SJCRH30 (cell line): ENCODE results near the gene MED13L. TPM values are rescaled to one million over a fixed set of nuclear protein-coding genes. Genes with fewer than 3 reads are reported as not detected.
"Not testable (repeated sequence)": the region's sequence is repeated elsewhere in the genome, so short reads cannot be mapped to it uniquely, and the experiment has no call there.

Experiments
- DNase-seq, 2 experiments: peaks; one replicate each; pipeline ENCODE4 v3.0.0-alpha.2; 2015 to 2020
- H3K27ac ChIP-seq: fragments of 250-450 bp; sonication (Bioruptor Pico); 2 replicates; pipeline ENCODE4 v1.5.1; 2020; ENCODE audit warnings: mild to moderate bottlenecking, moderate library complexity
- H3K27me3 ChIP-seq: fragments of 250-450 bp; sonication (Bioruptor Pico); 2 replicates; pipeline ENCODE4 v1.5.1; 2020; ENCODE audit warnings: mild to moderate bottlenecking, moderate library complexity
- H3K36me3 ChIP-seq: fragments of 250-450 bp; sonication (Bioruptor Pico); 2 replicates; pipeline ENCODE4 v1.5.1; 2020; ENCODE audit warnings: mild to moderate bottlenecking, moderate library complexity
- H3K4me1 ChIP-seq: fragments of 250-450 bp; sonication (Bioruptor Pico); 2 replicates; pipeline ENCODE4 v1.5.1; 2020; ENCODE audit warnings: mild to moderate bottlenecking, moderate library complexity
- H3K4me3 ChIP-seq: fragments of 250-450 bp; sonication (Bioruptor Pico); 2 replicates; pipeline ENCODE4 v1.5.1; 2020; ENCODE audit warnings: mild to moderate bottlenecking, moderate library complexity
- H3K9me3 ChIP-seq: fragments of 250-450 bp; sonication (Bioruptor Pico); replicated peaks from 2 replicates; pipeline ENCODE4 v1.5.1; 2020; ENCODE audit warnings: mild to moderate bottlenecking, moderate library complexity
- total RNA-seq: library from RNA; depleted of rRNA; stranded (reverse); fragments of >200 nt; shearing (Covaris generic); gene quantifications from 2 replicates; pipeline ENCODE4 v1.2.3, GENCODE V29; 2014

The MED13L gene
- total RNA-seq, 1 experiment from 2014 or later, result 62.0 TPM

GRCh38 chr12:116039081-116039480, 238.4 kb downstream of the MED13L start:
- H3K9me3 ChIP-seq, result no peaks in the 10 kb centered on the region
- no peaks in the 10 kb centered on the region for H3K27me3 ChIP-seq
- DNase-seq, result no peak
- H3K36me3 ChIP-seq, result no peaks in the 10 kb centered on the region
- H3K4me3 ChIP-seq, result no peak overlapping the region
- 0 out of 2 replicates have a peak, but pooled peaks cover 3% of the 10 kb centered on the region for H3K4me1 ChIP-seq
- no peak overlapping the region for H3K27ac ChIP-seq

- no peak for DNase-seq
- 0 out of 2 replicates have a peak, but pooled peaks cover 3% of the 10 kb centered on the region for H3K4me1 ChIP-seq
- no peak overlapping the region for H3K4me3 ChIP-seq
- H3K9me3 ChIP-seq, result no peaks in the 10 kb centered on the region
- no peaks in the 10 kb centered on the region for H3K36me3 ChIP-seq
- H3K27me3 ChIP-seq, result no peaks in the 10 kb centered on the region
- H3K27ac ChIP-seq, result no peak overlapping the region
These were observed 239.3 kb downstream of the MED13L start for GRCh38 chr12:116037941-116038837.

- H3K36me3 ChIP-seq, result no peaks in the 10 kb centered on the region
- DNase-seq, result no peak
- 0 out of 2 replicates have a peak, but pooled peaks cover 3% of the 10 kb centered on the region for H3K4me1 ChIP-seq
- no peaks in the 10 kb centered on the region for H3K27me3 ChIP-seq
- H3K27ac ChIP-seq, result no peak overlapping the region
- no peak overlapping the region for H3K4me3 ChIP-seq
- no peaks in the 10 kb centered on the region for H3K9me3 ChIP-seq
These were observed 243.7 kb downstream of the MED13L start for GRCh38 chr12:116033765-116034164.

GRCh38 chr12:116031624-116032023, 245.9 kb downstream of the MED13L start:
- H3K4me1 ChIP-seq, DNase-seq, H3K4me3 ChIP-seq, H3K27me3 ChIP-seq, H3K9me3 ChIP-seq, H3K36me3 ChIP-seq, H3K27ac ChIP-seq: not testable (repeated sequence)

- Histone ChIP-seq H3K9me3 (no peaks in the 10 kb centered on the region), H3K36me3 (no peaks in the 10 kb centered on the region), H3K4me3 (no peak overlapping the region)
These were observed 248.9 kb downstream of the MED13L start for GRCh38 chr12:116028619-116029018.

GRCh38 chr12:116027551-116027821, 250.0 kb downstream of the MED13L start:
- H3K4me1 ChIP-seq, result 0 out of 2 replicates have a peak, but pooled peaks cover 3% of the 10 kb centered on the region
- no peak for DNase-seq

More at GRCh38 chr12:116028619-116029018, 248.9 kb downstream of the MED13L start:
- DNase-seq, result no peak
- Histone ChIP-seq H3K4me1 (0 out of 2 replicates have a peak, but pooled peaks cover 3% of the 10 kb centered on the region), H3K27ac (no peak overlapping the region), H3K27me3 (no peaks in the 10 kb centered on the region)

GRCh38 chr12:116026768-116027550, 250.5 kb downstream of the MED13L start:
- 0 out of 2 replicates have a peak, but pooled peaks cover 3% of the 10 kb centered on the region for H3K4me1 ChIP-seq
- DNase-seq, result no peak
- H3K36me3 ChIP-seq, result no peaks in the 10 kb centered on the region
- no peak overlapping the region for H3K27ac ChIP-seq
- no peaks in the 10 kb centered on the region for H3K27me3 ChIP-seq
- no peak overlapping the region for H3K4me3 ChIP-seq
- no peaks in the 10 kb centered on the region for H3K9me3 ChIP-seq

More at GRCh38 chr12:116027551-116027821, 250.0 kb downstream of the MED13L start:
- Histone ChIP-seq H3K27me3 (no peaks in the 10 kb centered on the region), H3K4me3 (no peak overlapping the region), H3K9me3 (no peaks in the 10 kb centered on the region), H3K27ac (no peak overlapping the region), H3K36me3 (no peaks in the 10 kb centered on the region)

- H3K36me3 ChIP-seq, result no peaks in the 10 kb centered on the region
- H3K9me3 ChIP-seq, result no peaks in the 10 kb centered on the region
- no peak overlapping the region for H3K4me3 ChIP-seq
- 0 out of 2 replicates have a peak, but pooled peaks cover 3% of the 10 kb centered on the region for H3K4me1 ChIP-seq
- no peak overlapping the region for H3K27ac ChIP-seq
- no peaks in the 10 kb centered on the region for H3K27me3 ChIP-seq
- peak in 1 of 2 experiments; percentile 25 for DNase-seq
These were observed 251.1 kb downstream of the MED13L start for GRCh38 chr12:116026346-116026745.

- no peaks in the 10 kb centered on the region for H3K9me3 ChIP-seq
- 0 out of 2 replicates have a peak, but pooled peaks cover 3% of the 10 kb centered on the region for H3K4me1 ChIP-seq
- H3K36me3 ChIP-seq, result no peaks in the 10 kb centered on the region
- H3K27ac ChIP-seq, result no peak overlapping the region
- DNase-seq, result no peak
- H3K4me3 ChIP-seq, result no peak overlapping the region
- no peaks in the 10 kb centered on the region for H3K27me3 ChIP-seq
These were observed 252.7 kb downstream of the MED13L start for GRCh38 chr12:116024769-116025168.

- H3K9me3 ChIP-seq, result no peaks in the 10 kb centered on the region
- no peak overlapping the region for H3K4me3 ChIP-seq
- peaks cover 10% of the 10 kb centered on the region for H3K36me3 ChIP-seq
- no peak for DNase-seq
- no peaks in the 10 kb centered on the region for H3K4me1 ChIP-seq
- no peaks in the 10 kb centered on the region for H3K27me3 ChIP-seq
- H3K27ac ChIP-seq, result no peak overlapping the region
These were observed 258.1 kb downstream of the MED13L start for GRCh38 chr12:116019415-116019814.

- H3K9me3 ChIP-seq, result no peaks in the 10 kb centered on the region
- H3K36me3 ChIP-seq, result peaks cover 10% of the 10 kb centered on the region
- H3K4me1 ChIP-seq, result no peaks in the 10 kb centered on the region
- H3K27ac ChIP-seq, result no peak overlapping the region
- DNase-seq, result no peak
- H3K4me3 ChIP-seq, result no peak overlapping the region
- no peaks in the 10 kb centered on the region for H3K27me3 ChIP-seq
These were observed 259.2 kb downstream of the MED13L start for GRCh38 chr12:116018282-116018681.

- Histone ChIP-seq H3K27me3 (no peaks in the 10 kb centered on the region), H3K4me1 (no peaks in the 10 kb centered on the region), H3K9me3 (no peaks in the 10 kb centered on the region), H3K27ac (no peak overlapping the region), H3K4me3 (no peak overlapping the region), H3K36me3 (peaks cover 14% of the 10 kb centered on the region)
- DNase-seq, result peak in 1 of 2 experiments; percentile 61
These were observed 262.0 kb downstream of the MED13L start for GRCh38 chr12:116015525-116015924.

- Histone ChIP-seq H3K4me1 (no peaks in the 10 kb centered on the region), H3K9me3 (no peaks in the 10 kb centered on the region), H3K27ac (no peak overlapping the region), H3K27me3 (no peaks in the 10 kb centered on the region), H3K36me3 (peaks cover 18% of the 10 kb centered on the region), H3K4me3 (no peak overlapping the region)
- no peak for DNase-seq
These were observed 264.7 kb downstream of the MED13L start for GRCh38 chr12:116012757-116013156.

- Histone ChIP-seq H3K36me3 (peaks cover 24% of the 10 kb centered on the region), H3K27ac (no peak overlapping the region), H3K9me3 (no peaks in the 10 kb centered on the region), H3K4me3 (no peak overlapping the region), H3K27me3 (no peaks in the 10 kb centered on the region), H3K4me1 (no peaks in the 10 kb centered on the region)
- DNase-seq, result no peak
These were observed 266.3 kb downstream of the MED13L start for GRCh38 chr12:116011217-116011616.

- H3K36me3 ChIP-seq, result peaks cover 27% of the 10 kb centered on the region
These were observed 267.0 kb downstream of the MED13L start for GRCh38 chr12:116010467-116010866.

More at GRCh38 chr12:116010467-116010866, 267.0 kb downstream of the MED13L start:
- Histone ChIP-seq H3K27me3 (no peaks in the 10 kb centered on the region), H3K27ac (no peak overlapping the region), H3K4me1 (no peaks in the 10 kb centered on the region), H3K4me3 (no peak overlapping the region), H3K9me3 (no peaks in the 10 kb centered on the region)
- DNase-seq, result no peak
